ENCODE data around the gene TRIM71.
"Not testable (repeated sequence)": the region's sequence is repeated elsewhere in the genome, so short reads cannot be mapped to it uniquely, and the experiment has no call there.

Gene TRIM71

DNA sequence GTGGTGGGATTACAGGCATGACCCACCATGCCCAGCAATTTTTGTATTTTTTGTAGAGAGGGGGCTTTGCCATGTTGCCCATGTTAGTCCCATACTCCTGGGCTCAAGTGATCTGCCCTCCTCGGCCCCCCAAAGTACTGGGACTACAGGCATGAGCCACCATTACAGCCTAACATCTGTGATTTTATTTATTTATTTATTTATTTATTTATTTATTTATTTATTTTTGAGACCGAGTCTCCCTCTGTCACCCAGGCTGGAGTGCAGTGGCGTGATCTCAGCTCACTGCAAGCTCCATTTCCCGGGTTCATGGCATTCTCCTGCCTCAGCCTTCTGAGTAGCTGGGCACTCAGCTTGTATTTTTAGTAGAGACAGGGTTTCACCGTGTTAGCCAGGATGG, 16.4 kb upstream of the TRIM71 start:
- H3K27me3 ChIP-seq (ENCODE audit: control insufficient read depth in 1 of 2, insufficient read depth in 2 of 2, low read length in 2 of 2); H3K4me3 ChIP-seq (ENCODE audit: low read depth in 1 of 2, low read length in 2 of 2); H3K9ac ChIP-seq (ENCODE audit: low read length); H3K27ac ChIP-seq (ENCODE audit: low read depth, low read length); H3K4me1 ChIP-seq (ENCODE audit: insufficient read depth, low read length); H3K36me3 ChIP-seq (ENCODE audit: insufficient read depth, low read length); H3K9me3 ChIP-seq (ENCODE audit: low read length): not testable (repeated sequence)

DNA sequence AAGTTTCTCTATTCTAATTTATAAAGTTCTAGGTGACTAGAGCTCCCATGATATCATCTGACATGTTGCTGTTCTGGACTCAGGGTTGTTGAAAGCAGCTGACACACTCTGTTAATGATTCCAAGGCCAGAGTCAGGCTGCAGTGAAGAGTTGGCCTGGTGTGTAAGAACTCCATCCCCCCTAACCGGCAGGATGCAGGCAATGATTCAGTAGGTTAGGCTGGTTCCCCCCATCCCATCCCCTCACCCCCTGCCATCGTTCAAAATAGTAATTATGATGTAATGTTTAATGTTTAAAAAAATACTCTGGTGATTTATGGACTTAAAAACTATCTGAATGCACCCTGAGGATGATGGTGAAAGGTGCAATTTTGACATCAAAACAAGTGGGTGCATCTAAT, 4.6 kb upstream of the TRIM71 start:
- H3K4me3 ChIP-seq (ENCODE audit: low read depth in 1 of 2, low read length in 2 of 2): no peak overlapping the region
- no peaks in the 10 kb centered on the region for H3K9me3 ChIP-seq (ENCODE audit: low read length)
- H3K4me1 ChIP-seq (ENCODE audit: insufficient read depth, low read length): peaks cover 6% of the 10 kb centered on the region
- H3K27me3 ChIP-seq (ENCODE audit: control insufficient read depth in 1 of 2, insufficient read depth in 2 of 2, low read length in 2 of 2): peaks cover 0 to 15% of the 10 kb centered on the region in 2 donors
- H3K9ac ChIP-seq (ENCODE audit: low read length): no peak overlapping the region
- H3K36me3 ChIP-seq (ENCODE audit: insufficient read depth, low read length): no peaks in the 10 kb centered on the region
- no peak overlapping the region for H3K27ac ChIP-seq (ENCODE audit: low read depth, low read length)

DNA sequence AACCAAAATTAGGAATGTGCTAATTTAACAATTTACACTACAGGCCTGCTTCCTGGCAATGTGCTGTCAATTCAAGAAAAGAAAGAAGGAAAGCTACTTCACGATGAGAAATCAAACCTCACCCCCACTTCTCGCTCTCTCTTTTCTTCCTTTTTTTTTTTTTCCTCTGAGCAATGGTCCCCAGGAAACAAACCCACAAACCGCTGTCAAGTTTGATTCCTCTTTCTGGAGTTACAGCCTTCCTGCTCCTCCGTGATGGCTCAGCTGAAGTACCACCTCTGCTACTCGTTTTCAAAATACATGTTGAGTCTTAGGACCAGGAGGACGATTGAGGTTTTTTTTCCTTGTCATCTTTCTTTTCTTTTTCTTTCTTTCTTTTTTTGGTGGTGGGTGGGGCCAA, 3.4 kb upstream of the TRIM71 start:
- Histone ChIP-seq H3K36me3 (ENCODE audit: insufficient read depth, low read length) (no peaks in the 10 kb centered on the region), H3K4me1 (ENCODE audit: insufficient read depth, low read length) (peaks cover 6% of the 10 kb centered on the region), H3K9me3 (ENCODE audit: low read length) (no peaks in the 10 kb centered on the region), H3K9ac (ENCODE audit: low read length) (no peak overlapping the region), H3K27ac (ENCODE audit: low read depth, low read length) (no peak overlapping the region), H3K4me3 (ENCODE audit: low read depth in 1 of 2, low read length in 2 of 2) (no peak overlapping the region), H3K27me3 (ENCODE audit: control insufficient read depth in 1 of 2, insufficient read depth in 2 of 2, low read length in 2 of 2) (peaks cover 8 to 24% of the 10 kb centered on the region in 2 donors)

DNA sequence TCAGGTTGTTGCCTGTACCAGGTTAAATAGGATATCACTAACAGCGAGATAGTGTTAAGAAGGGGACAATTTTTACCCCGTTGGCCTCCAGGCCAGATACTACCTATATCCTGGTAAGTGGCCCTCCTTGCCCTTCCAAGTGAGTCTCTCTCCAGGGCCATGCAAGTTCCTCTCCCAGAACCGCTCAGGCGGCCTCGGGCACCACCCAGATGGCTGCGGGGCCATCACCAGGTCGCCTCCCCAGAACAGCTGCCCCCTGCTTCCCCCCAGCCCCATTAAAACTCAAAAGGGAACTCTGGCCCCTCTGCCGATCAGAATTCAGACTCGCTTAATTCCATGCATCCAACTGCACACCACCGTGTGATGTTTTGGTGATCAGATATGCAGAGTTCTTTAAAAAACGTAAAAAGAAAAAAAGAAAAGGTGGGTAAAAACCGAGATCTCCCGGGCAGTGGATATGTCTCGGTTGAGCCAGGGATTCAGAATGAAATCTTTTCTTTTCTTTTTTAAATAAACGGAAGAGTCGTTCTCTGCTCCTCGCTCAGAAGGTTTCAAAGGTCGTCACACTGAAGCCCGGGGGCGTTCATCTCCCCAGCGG, 1.9 kb upstream of the TRIM71 start:
- Histone ChIP-seq H3K9ac (ENCODE audit: low read length) (no peak overlapping the region), H3K9me3 (ENCODE audit: low read length) (no peaks in the 10 kb centered on the region), H3K4me1 (ENCODE audit: insufficient read depth, low read length) (peaks cover 6% of the 10 kb centered on the region), H3K36me3 (ENCODE audit: insufficient read depth, low read length) (no peaks in the 10 kb centered on the region), H3K27ac (ENCODE audit: low read depth, low read length) (no peak overlapping the region), H3K4me3 (ENCODE audit: low read depth in 1 of 2, low read length in 2 of 2) (no peak overlapping the region), H3K27me3 (ENCODE audit: control insufficient read depth in 1 of 2, insufficient read depth in 2 of 2, low read length in 2 of 2) (peaks cover 24 to 39% of the 10 kb centered on the region in 2 donors)

DNA sequence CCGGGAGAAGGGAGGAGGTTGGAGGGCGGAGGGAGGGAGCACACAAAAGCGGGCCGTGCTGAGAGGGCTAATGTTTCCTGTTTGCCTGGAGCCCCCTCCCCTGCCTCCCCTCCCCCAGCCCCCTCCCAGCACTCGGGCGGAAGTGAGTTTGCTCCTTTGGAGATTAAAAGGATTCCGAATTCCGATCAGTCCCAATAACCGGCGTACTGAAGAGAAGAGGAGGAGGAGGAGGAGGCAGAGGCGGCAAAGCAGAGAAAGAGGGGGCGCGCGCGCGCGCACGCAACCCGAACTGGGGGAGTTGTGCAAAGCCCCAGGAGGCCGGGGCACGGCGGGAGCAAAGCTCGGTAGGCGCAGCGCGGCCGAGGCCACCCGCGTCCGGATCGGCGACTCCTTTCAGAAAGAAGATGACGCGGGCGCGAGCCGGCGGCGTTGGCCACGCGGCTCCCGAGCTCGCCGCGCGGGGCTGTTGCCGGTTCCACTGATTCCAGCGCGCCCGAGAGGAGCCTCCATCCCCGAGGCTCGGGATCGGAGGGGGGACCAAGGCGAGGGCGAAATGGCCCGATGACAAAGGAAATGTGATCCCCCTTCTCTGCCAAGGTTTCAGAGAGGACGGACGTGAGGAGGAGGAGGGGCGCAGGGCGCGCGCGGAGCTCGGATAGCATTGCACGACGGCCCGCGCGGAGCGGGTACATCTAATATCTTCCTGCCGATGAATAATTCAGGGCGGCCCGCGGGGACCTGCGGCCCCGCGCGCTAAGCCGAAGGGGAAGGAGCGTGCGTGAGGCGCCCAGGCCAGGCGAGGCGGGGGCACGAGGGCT, 1.1 kb upstream of the TRIM71 start:
- Histone ChIP-seq H3K9ac (ENCODE audit: low read length) (no peak overlapping the region), H3K36me3 (ENCODE audit: insufficient read depth, low read length) (no peaks in the 10 kb centered on the region), H3K27ac (ENCODE audit: low read depth, low read length) (no peak overlapping the region), H3K9me3 (ENCODE audit: low read length) (no peaks in the 10 kb centered on the region), H3K4me1 (ENCODE audit: insufficient read depth, low read length) (peaks cover 6% of the 10 kb centered on the region), H3K27me3 (ENCODE audit: control insufficient read depth in 1 of 2, insufficient read depth in 2 of 2, low read length in 2 of 2) (peaks cover 30 to 44% of the 10 kb centered on the region in 2 donors), H3K4me3 (ENCODE audit: low read depth in 1 of 2, low read length in 2 of 2) (peak overlapping the region; percentile 18 to 49)

DNA sequence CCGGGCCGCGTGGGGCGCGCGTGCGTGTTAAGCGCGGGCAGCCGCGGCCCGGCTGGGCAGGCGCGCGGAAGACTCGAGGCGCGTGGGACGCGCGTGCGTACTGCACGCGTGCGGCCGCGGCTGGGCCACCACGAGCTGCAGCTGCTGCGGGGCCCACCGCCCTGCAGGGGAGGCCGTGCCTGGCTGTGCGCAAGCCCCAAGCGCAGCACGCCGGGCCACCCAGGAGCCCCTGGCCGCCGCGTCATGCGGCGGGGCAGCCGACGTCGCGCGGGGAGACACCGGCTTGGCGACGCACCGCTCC, 590 bp upstream of the TRIM71 start:
- H3K4me3 ChIP-seq (ENCODE audit: low read depth in 1 of 2, low read length in 2 of 2): peak overlapping the region; percentile 18 to 49
- no peak overlapping the region for H3K27ac ChIP-seq (ENCODE audit: low read depth, low read length)
- H3K4me1 ChIP-seq (ENCODE audit: insufficient read depth, low read length): peaks cover 6% of the 10 kb centered on the region
- H3K9me3 ChIP-seq (ENCODE audit: low read length): no peaks in the 10 kb centered on the region
- H3K9ac ChIP-seq (ENCODE audit: low read length): no peak overlapping the region
- peaks cover 35 to 49% of the 10 kb centered on the region in 2 donors for H3K27me3 ChIP-seq (ENCODE audit: control insufficient read depth in 1 of 2, insufficient read depth in 2 of 2, low read length in 2 of 2)
- H3K36me3 ChIP-seq (ENCODE audit: insufficient read depth, low read length): no peaks in the 10 kb centered on the region

DNA sequence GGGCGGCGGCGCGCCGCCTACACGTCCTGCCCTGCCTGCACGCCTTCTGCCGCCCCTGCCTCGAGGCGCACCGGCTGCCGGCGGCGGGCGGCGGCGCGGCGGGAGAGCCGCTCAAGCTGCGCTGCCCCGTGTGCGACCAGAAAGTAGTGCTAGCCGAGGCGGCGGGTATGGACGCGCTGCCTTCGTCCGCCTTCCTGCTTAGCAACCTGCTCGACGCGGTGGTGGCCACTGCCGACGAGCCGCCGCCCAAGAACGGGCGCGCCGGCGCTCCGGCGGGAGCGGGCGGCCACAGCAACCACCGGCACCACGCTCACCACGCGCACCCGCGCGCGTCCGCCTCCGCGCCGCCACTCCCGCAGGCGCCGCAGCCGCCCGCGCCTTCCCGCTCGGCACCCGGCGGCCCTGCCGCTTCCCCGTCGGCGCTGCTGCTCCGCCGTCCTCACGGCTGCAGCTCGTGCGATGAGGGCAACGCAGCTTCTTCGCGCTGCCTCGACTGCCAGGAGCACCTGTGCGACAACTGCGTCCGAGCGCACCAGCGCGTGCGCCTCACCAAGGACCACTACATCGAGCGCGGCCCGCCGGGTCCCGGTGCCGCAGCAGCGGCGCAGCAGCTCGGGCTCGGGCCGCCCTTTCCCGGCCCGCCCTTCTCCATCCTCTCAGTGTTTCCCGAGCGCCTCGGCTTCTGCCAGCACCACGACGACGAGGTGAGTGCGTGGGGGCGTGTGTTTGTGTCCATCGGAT, 602 bp downstream of the TRIM71 start:
- Histone ChIP-seq H3K4me1 (ENCODE audit: insufficient read depth, low read length) (peaks cover 6% of the 10 kb centered on the region), H3K36me3 (ENCODE audit: insufficient read depth, low read length) (no peaks in the 10 kb centered on the region), H3K9ac (ENCODE audit: low read length) (no peak overlapping the region), H3K4me3 (ENCODE audit: low read depth in 1 of 2, low read length in 2 of 2) (peak overlapping the region in 1 of 2 donors; percentile 18), H3K27ac (ENCODE audit: low read depth, low read length) (no peak overlapping the region), H3K9me3 (ENCODE audit: low read length) (no peaks in the 10 kb centered on the region), H3K27me3 (ENCODE audit: control insufficient read depth in 1 of 2, insufficient read depth in 2 of 2, low read length in 2 of 2) (peaks cover 38 to 53% of the 10 kb centered on the region in 2 donors)

DNA sequence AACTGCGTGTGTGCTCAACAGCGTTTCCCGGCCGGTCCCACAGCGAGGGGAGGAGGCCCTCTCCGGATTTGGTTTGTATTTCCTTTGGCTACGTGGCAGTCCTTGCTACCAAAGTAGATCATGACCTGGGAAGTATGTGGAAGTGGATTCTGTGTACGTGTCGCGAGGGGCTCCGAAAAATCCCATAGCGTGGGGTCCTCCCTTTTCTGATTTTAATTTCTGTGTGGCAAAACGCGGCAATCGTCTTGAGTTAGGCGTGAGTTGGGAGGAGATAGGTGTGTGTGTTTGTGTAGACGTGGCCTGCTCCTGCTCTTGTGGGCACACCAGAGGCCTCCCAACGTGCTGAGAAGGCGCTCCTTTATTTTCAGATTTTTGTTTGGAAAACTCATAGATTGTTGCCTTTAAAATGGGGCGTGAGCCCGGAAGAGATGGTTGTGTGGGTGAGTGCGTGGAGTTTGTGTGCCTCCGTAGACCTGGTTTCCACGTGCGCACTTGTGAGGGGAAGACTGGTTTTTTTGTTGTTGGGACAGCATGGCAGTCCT, 1.2 kb downstream of the TRIM71 start:
- Histone ChIP-seq H3K4me3 (ENCODE audit: low read depth in 1 of 2, low read length in 2 of 2) (peak overlapping the region in 1 of 2 donors; percentile 18), H3K36me3 (ENCODE audit: insufficient read depth, low read length) (no peaks in the 10 kb centered on the region), H3K27me3 (ENCODE audit: control insufficient read depth in 1 of 2, insufficient read depth in 2 of 2, low read length in 2 of 2) (peaks cover 38 to 53% of the 10 kb centered on the region in 2 donors), H3K27ac (ENCODE audit: low read depth, low read length) (no peak overlapping the region), H3K9ac (ENCODE audit: low read length) (no peak overlapping the region), H3K9me3 (ENCODE audit: low read length) (no peaks in the 10 kb centered on the region), H3K4me1 (ENCODE audit: insufficient read depth, low read length) (peaks cover 6% of the 10 kb centered on the region)

DNA sequence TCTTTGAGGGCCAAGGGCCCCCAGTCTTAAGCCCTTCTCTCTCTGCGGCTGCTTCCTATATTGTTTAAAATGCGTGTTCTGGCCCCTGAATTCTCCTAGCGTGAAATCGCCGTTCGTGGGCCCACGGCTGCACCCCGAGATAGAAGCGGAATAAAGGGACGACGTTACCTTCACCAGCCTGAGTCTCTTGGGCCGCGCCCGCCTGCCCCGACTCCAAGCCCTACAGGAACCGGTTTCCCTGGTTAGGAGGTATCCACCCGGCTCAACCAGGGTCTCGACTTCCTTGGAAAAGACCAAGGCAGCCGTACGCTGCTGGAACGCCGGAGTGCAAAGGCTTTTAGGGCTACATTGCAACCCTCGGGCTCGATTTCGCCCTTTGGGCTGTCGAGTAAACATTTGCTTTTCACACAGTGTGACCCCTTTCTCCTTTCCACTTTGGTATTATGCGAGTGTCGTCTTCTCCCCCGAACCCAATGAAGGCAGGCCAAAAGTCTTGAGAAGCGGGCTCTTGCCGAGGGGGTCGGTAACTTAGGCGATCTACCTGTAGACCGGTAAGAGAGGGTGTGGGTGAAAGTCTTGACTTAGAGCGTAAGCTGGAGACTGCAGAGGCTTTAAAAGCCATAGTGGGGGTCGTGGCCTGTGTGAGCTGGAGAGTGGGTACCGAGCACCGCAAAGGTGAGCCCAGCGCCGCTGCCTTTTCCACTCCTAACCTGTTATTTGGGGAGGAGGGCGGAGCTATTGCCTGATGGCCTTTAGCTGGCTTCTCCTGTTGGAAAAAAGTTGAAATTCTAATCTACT, 2.0 kb downstream of the TRIM71 start:
- peaks cover 38 to 53% of the 10 kb centered on the region in 2 donors for H3K27me3 ChIP-seq (ENCODE audit: control insufficient read depth in 1 of 2, insufficient read depth in 2 of 2, low read length in 2 of 2)
- no peak overlapping the region for H3K9ac ChIP-seq (ENCODE audit: low read length)
- no peak overlapping the region for H3K4me3 ChIP-seq (ENCODE audit: low read depth in 1 of 2, low read length in 2 of 2)

DNA sequence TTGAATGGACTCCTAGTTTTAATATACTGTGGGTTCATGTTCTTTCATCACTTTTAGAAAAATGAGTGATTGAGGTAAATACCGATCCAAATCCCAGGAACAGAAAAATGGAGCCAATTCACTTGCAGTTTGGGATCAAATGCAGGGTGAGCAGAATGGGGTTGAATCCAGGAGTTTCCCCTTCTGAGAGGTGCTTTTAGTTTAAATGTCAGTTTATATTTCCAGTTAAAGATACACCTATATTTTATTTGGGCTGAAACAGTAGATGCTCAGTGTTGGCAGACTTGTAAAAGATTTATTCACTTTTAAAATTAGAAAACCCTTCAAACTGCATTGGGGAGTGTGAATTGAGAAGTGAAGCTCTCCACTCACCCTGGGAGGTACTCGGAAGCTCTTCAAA, 2.6 kb downstream of the TRIM71 start:
- H3K27me3 ChIP-seq (ENCODE audit: control insufficient read depth in 1 of 2, insufficient read depth in 2 of 2, low read length in 2 of 2): peaks cover 38 to 53% of the 10 kb centered on the region in 2 donors
- peaks cover 6% of the 10 kb centered on the region for H3K4me1 ChIP-seq (ENCODE audit: insufficient read depth, low read length)
- no peak overlapping the region for H3K9ac ChIP-seq (ENCODE audit: low read length)
- H3K27ac ChIP-seq (ENCODE audit: low read depth, low read length): no peak overlapping the region
- no peaks in the 10 kb centered on the region for H3K36me3 ChIP-seq (ENCODE audit: insufficient read depth, low read length)
- H3K4me3 ChIP-seq (ENCODE audit: low read depth in 1 of 2, low read length in 2 of 2): no peak overlapping the region
- H3K9me3 ChIP-seq (ENCODE audit: low read length): no peaks in the 10 kb centered on the region

More for the DNA sequence above, 2.0 kb downstream of the TRIM71 start:
- Histone ChIP-seq H3K36me3 (ENCODE audit: insufficient read depth, low read length) (no peaks in the 10 kb centered on the region), H3K9me3 (ENCODE audit: low read length) (no peaks in the 10 kb centered on the region), H3K4me1 (ENCODE audit: insufficient read depth, low read length) (peaks cover 6% of the 10 kb centered on the region), H3K27ac (ENCODE audit: low read depth, low read length) (no peak overlapping the region)

Data from muscle layer of colon (tissue), 2 donors.